IMR-90 (cell line): Measurements from ENCODE around the gene KBTBD12. TPM values are rescaled to one million over a fixed set of nuclear protein-coding genes. Genes with fewer than 3 reads are reported as not detected.

Experiments used
- ATAC-seq: fragments of 200-7000 bp; cut with Tn5 transposase; 2 replicates; pipeline ENCODE4 v1.9.1; 2020; ENCODE audit warnings: low read depth, mild to moderate bottlenecking, moderate library complexity
- BruUV-seq: library from RNA; stranded (reverse); fragments of 400-500 nt; replicated peaks from 2 replicates; lab custom pipeline; 2021; lab: Mats Ljungman, UMichigan
- CTCF ChIA-PET: fragments of 300-600 bp; formaldehyde crosslinking; extraction: SDS; loops from one replicate; lab custom pipeline; 2021; ENCODE audit warnings: antibody characterized with exemption; lab: Yijun Ruan, JAX
- POLR2A ChIA-PET: fragments of 300-600 bp; sonication (Branson Sonifier 250); formaldehyde crosslinking; loops from one replicate; lab custom pipeline; 2022; ENCODE audit warnings: antibody characterized with exemption; ENCODE audit not compliant: unreplicated experiment; lab: Charles Lee
- DNase-seq: peaks from one replicate; pipeline ENCODE4 v3.0.0; 2013
- H2AFZ ChIP-seq: replicated peaks from 2 replicates; pipeline ENCODE3; 2013; ENCODE audit warnings: low read length, mild to moderate bottlenecking; ENCODE audit not compliant: poor library complexity
- H2AK5ac ChIP-seq: 2 replicates; pipeline ENCODE4 v1.6.1; 2013; ENCODE audit warnings: low read depth, low read length, inconsistent platforms
- H2AK9ac ChIP-seq: replicated peaks from 2 replicates; pipeline ENCODE3; 2013; ENCODE audit warnings: mild to moderate bottlenecking, low read depth, low read length, moderate library complexity; ENCODE audit not compliant: poor library complexity
- H2BK120ac ChIP-seq: 2 replicates; pipeline ENCODE4 v1.6.1; 2013; ENCODE audit warnings: low read depth, low read length, inconsistent platforms
- H2BK15ac ChIP-seq: 3 replicates; pipeline ENCODE4 v1.6.1; 2013; ENCODE audit warnings: low read depth, low read length, inconsistent platforms
- H2BK20ac ChIP-seq: 2 replicates; pipeline ENCODE4 v1.6.1; 2013; ENCODE audit warnings: low read depth, mild to moderate bottlenecking, inconsistent platforms, low read length, moderate library complexity
- H2BK5ac ChIP-seq: 2 replicates; pipeline ENCODE4 v1.6.1; 2013; ENCODE audit warnings: mild to moderate bottlenecking, low read depth, low read length, inconsistent platforms; ENCODE audit not compliant: poor library complexity, severe bottlenecking
- H3K14ac ChIP-seq: replicated peaks from 2 replicates; pipeline ENCODE4 v1.6.1; 2013; ENCODE audit warnings: low read depth, low read length, inconsistent platforms
- H3K18ac ChIP-seq: 2 replicates; pipeline ENCODE4 v1.6.1; 2013; ENCODE audit warnings: low read depth, low read length, control low read depth
- H3K23ac ChIP-seq: 2 replicates; pipeline ENCODE4 v1.6.1; 2013; ENCODE audit warnings: low read depth, low read length, inconsistent platforms
- H3K27ac ChIP-seq: 2 replicates; pipeline ENCODE4 v1.5.1; 2013; ENCODE audit warnings: mild to moderate bottlenecking, control low read depth, low read length; ENCODE audit not compliant: insufficient read depth
- H3K27me3 ChIP-seq: 2 replicates; pipeline ENCODE4 v1.6.1; 2013; ENCODE audit warnings: low read length; ENCODE audit not compliant: control insufficient read depth, insufficient read depth
- H3K36me3 ChIP-seq: 2 replicates; pipeline ENCODE4 v1.6.1; 2013; ENCODE audit warnings: low read length, mixed read lengths; ENCODE audit not compliant: control insufficient read depth, insufficient read depth
- H3K4ac ChIP-seq: 2 replicates; pipeline ENCODE4 v1.6.1; 2013; ENCODE audit warnings: low read depth, low read length, inconsistent platforms
- H3K4me1 ChIP-seq: 2 replicates; pipeline ENCODE4 v1.6.1; 2013; ENCODE audit warnings: low read length, mixed read lengths; ENCODE audit not compliant: control insufficient read depth, insufficient read depth
- H3K4me2 ChIP-seq: 2 replicates; pipeline ENCODE4 v1.6.1; 2013; ENCODE audit warnings: low read depth, mild to moderate bottlenecking, control low read depth, low read length, moderate library complexity
- H3K4me3 ChIP-seq: 2 replicates; pipeline ENCODE4 v1.5.1; 2013; ENCODE audit warnings: low read depth, mild to moderate bottlenecking, control low read depth, low read length, moderate library complexity; ENCODE audit not compliant: insufficient read depth
- H3K56ac ChIP-seq: 2 replicates; pipeline ENCODE4 v1.6.1; 2013; ENCODE audit warnings: low read length, inconsistent platforms; ENCODE audit not compliant: insufficient read depth; ENCODE audit errors: extremely low read depth
- H3K79me1 ChIP-seq, 2 experiments: 2 replicates each; pipeline ENCODE4 v1.6.1; 2013; ENCODE audit warnings: low read length in 2 of 2, inconsistent platforms in 1 of 2, low read depth in 1 of 2
- H3K9ac ChIP-seq: 2 replicates; pipeline ENCODE4 v1.6.1; 2013; ENCODE audit warnings: low read depth, low read length, control low read depth
- H3K9me1 ChIP-seq: 2 replicates; pipeline ENCODE4 v1.6.1; 2013; ENCODE audit warnings: low read length, inconsistent platforms; ENCODE audit not compliant: insufficient read depth
- H3K9me3 ChIP-seq: 2 replicates; pipeline ENCODE4 v1.6.1; 2013; ENCODE audit warnings: low read length; ENCODE audit not compliant: control insufficient read depth, insufficient read depth
- H4K20me1 ChIP-seq: 2 replicates; pipeline ENCODE4 v1.6.1; 2013; ENCODE audit warnings: low read length, inconsistent platforms; ENCODE audit not compliant: insufficient read depth
- H4K5ac ChIP-seq: 2 replicates; pipeline ENCODE4 v1.6.1; 2013; ENCODE audit warnings: mild to moderate bottlenecking, low read depth, low read length, control low read depth
- H4K8ac ChIP-seq, 2 experiments: 2 replicates each; pipeline ENCODE4 v1.6.1; 2013; ENCODE audit warnings: low read depth in 2 of 2, low read length in 2 of 2, control low read depth in 1 of 2, inconsistent platforms in 1 of 2
- H4K91ac ChIP-seq: 2 replicates; pipeline ENCODE4 v1.6.1; 2013; ENCODE audit warnings: low read depth, low read length, inconsistent platforms; ENCODE audit not compliant: insufficient read depth
- BHLHE40 ChIP-seq: fragments of 150-350 bp; IDR thresholded peaks from 2 replicates; pipeline ENCODE4 v1.6.1; 2016; ENCODE audit warnings: mild to moderate bottlenecking, low read depth, low read length
- MXI1 ChIP-seq: IDR thresholded peaks from 2 replicates; pipeline ENCODE4 v1.6.1; 2012; ENCODE audit warnings: low read depth, mild to moderate bottlenecking, low read length, moderate library complexity, borderline replicate concordance
- SMC3 ChIP-seq: fragments of 150-350 bp; IDR thresholded peaks from 2 replicates; pipeline ENCODE4 v1.6.1; 2016; ENCODE audit warnings: low read depth, mild to moderate bottlenecking, antibody characterized with exemption, low read length, moderate library complexity
- WGBS, 2 experiments: methylation state at CpG; one replicate each; pipeline versions ENCODE4 v1.1.5 to v1.1.7; 2013; ENCODE audit warnings: missing lambda C conversion rate in 2 of 2; ENCODE audit not compliant: insufficient read length in 1 of 2; ENCODE audit errors: extremely low coverage in 2 of 2; 5-methylcytosine and 5-hydroxymethylcytosine counted together
- dilution Hi-C: fragments of 300-500 bp; cut with HindIII; formaldehyde crosslinking; loops from one replicate; pipeline ENCODE4 v1.14.3; 2018; ENCODE audit warnings: low sequenced_read_pairs; ENCODE audit not compliant: unreplicated experiment
- in situ Hi-C: fragments of 300-500 bp; cut with MboI; formaldehyde crosslinking; loops from 3 replicates; pipeline ENCODE4 v1.14.3; 2019; ENCODE audit warnings: low sequenced_read_pairs, inconsistent platforms, mixed read lengths
- intact Hi-C: fragments of 100-400 bp; cut with micrococcal nuclease; formaldehyde crosslinking; loops from 2 replicates; pipeline ENCODE4 v1.10.0; 2022
- polyA plus RNA-seq, 3 experiments: library from polyadenylated mRNA; depleted of rRNA; stranded (reverse); fragments of >200 nt; gene quantifications; 2 replicates each; pipeline ENCODE4 v1.2.3, GENCODE V29; 2012; ENCODE audit warnings: low replicate concordance in 1 of 3
- total RNA-seq: library from RNA; depleted of rRNA; stranded (reverse); fragments of >200 nt; gene quantifications from 2 replicates; pipeline ENCODE4 v1.2.3, GENCODE V29; 2012
- TF ChIP-seq, protein P1 (sequence below): fragments of 150-350 bp; IDR thresholded peaks from 2 replicates; pipeline ENCODE4 v1.6.1; 2017; ENCODE audit warnings: mild to moderate bottlenecking, antibody characterized with exemption, low read length, low read depth

Gene KBTBD12
- total and polyA plus RNA-seq, 2 of the 4 experiments (the other 2 are of a cell fraction): not detected

DNA sequence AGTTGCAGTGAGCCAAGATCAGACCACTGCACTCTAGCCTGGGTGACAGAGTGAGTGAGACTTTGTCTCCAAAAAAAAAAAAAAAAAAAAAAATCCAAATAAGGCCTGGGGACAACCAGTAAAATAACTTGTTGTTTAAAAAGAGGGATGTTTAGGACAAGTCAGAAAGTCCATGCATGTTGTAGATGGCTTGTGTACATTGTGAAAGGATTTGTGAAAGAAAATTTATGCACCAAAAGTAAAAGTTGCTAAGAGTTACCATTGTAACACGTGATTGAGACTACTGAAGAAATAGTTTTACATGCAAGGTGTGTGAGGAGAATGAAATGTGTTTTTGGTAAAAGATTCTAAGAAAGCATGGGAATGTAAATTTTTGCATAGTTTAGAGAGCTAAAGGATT lies 101.5 kb downstream of the KBTBD12 start:
- no peak overlapping the region for H2AK5ac ChIP-seq
- H3K23ac ChIP-seq: no peak overlapping the region
- peaks cover 2% of the 10 kb centered on the region; the same call in 1 of the 2 replicates for H3K27me3 ChIP-seq
- no peaks in the 10 kb centered on the region for H3K36me3 ChIP-seq
- TF ChIP-seq MXI1 (no peak), SMC3 (no peak), BHLHE40 (no peak)
- TF ChIP-seq, protein P1, sequence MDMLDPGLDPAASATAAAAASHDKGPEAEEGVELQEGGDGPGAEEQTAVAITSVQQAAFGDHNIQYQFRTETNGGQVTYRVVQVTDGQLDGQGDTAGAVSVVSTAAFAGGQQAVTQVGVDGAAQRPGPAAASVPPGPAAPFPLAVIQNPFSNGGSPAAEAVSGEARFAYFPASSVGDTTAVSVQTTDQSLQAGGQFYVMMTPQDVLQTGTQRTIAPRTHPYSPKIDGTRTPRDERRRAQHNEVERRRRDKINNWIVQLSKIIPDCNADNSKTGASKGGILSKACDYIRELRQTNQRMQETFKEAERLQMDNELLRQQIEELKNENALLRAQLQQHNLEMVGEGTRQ: no peak
- ATAC-seq: no peak
- dilution Hi-C loops (no loop called here), in situ Hi-C loops (no loop called here), intact Hi-C loops (no loop called here)
- no peak overlapping the region for H2BK5ac ChIP-seq
- H3K9me1 ChIP-seq: no peaks in the 10 kb centered on the region
- H2AK9ac ChIP-seq: no peak overlapping the region
- no peak overlapping the region for H2BK15ac ChIP-seq
- DNase-seq: no peak
- H3K4me2 ChIP-seq: no peak overlapping the region
- H3K4ac ChIP-seq: no peak overlapping the region
- H2AFZ ChIP-seq: no peak overlapping the region
- CTCF ChIA-PET: interaction anchor here (0.6 kb wide), 1 partner anchor 454 kb away, joined by 3 read pairs; no protein-coding TSS in a partner anchor
- no peak overlapping the region for H3K4me3 ChIP-seq
- H4K20me1 ChIP-seq: no peaks in the 10 kb centered on the region
- POLR2A ChIA-PET: no interaction called here
- no peak overlapping the region for H3K9ac ChIP-seq
- no peak overlapping the region for H4K5ac ChIP-seq
- peaks cover 2% of the 10 kb centered on the region; the same call in 1 of the 2 replicates for H3K9me3 ChIP-seq
- no peak overlapping the region for H4K8ac ChIP-seq
- no peak overlapping the region for H3K14ac ChIP-seq
- 71% methylated on average over 1 of the region's 1 CpG; no CpG with 5 or more reads in 1 of the 2 experiments for WGBS, 2 experiments
- no peaks in the 10 kb centered on the region for H3K79me1 ChIP-seq
- no peak overlapping the region for H3K18ac ChIP-seq
- no peak overlapping the region for H4K91ac ChIP-seq
- no TSS peak for BruUV-seq
- H3K4me1 ChIP-seq: no peaks in the 10 kb centered on the region
- H3K56ac ChIP-seq: no peak overlapping the region
- no peak overlapping the region for H2BK20ac ChIP-seq
- H2BK120ac ChIP-seq: no peak overlapping the region
- H3K27ac ChIP-seq: no peak overlapping the region
